HUES6 (cell line): Measurements from ENCODE around the gene TTC22.

ENCODE experiments used
- H3K27ac ChIP-seq: 2 replicates; pipeline ENCODE4 v1.7.0; 2013; ENCODE audit warnings: low read depth, mild to moderate bottlenecking, low read length, inconsistent platforms
- H3K27me3 ChIP-seq: 2 replicates; pipeline ENCODE4 v1.6.1; 2013; ENCODE audit warnings: low read length; ENCODE audit not compliant: control insufficient read depth, insufficient read depth
- H3K36me3 ChIP-seq: 2 replicates; pipeline ENCODE4 v1.6.1; 2013; ENCODE audit warnings: low read length; ENCODE audit not compliant: control insufficient read depth, insufficient read depth
- H3K4me1 ChIP-seq: 2 replicates; pipeline ENCODE4 v1.6.1; 2013; ENCODE audit warnings: low read length; ENCODE audit not compliant: control insufficient read depth, insufficient read depth
- H3K4me3 ChIP-seq: 2 replicates; pipeline ENCODE4 v1.5.1; 2013; ENCODE audit warnings: low read depth, low read length
- H3K9ac ChIP-seq: one replicate; pipeline ENCODE4 v1.6.1; 2013; ENCODE audit warnings: mild to moderate bottlenecking, low read length
- H3K9me3 ChIP-seq: 2 replicates; pipeline ENCODE4 v1.6.1; 2013; ENCODE audit warnings: low read depth, low read length; ENCODE audit not compliant: control insufficient read depth, insufficient read depth

Gene TTC22

DNA sequence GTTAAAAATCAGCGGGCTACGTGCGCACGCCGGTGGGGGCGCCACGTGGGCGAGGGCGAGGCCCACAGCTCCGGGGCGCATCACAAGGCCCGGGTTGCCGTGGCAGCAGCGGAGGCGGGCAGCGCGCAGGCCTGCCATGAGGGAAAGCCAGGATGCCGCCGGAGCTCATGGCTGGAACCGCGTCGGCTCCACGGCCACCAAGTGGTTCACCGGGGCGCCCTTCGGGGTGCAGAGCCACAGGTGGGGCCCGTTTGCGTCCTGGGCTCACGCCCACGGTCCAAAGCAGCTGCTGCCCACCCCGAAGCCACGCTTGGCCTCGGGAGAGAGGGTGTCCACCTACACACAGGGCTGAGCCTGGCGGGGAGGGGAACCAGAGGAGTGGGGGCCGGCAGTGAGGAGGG, 4.9 kb upstream of the TTC22 start:
- H3K4me1 ChIP-seq = peaks cover 8% of the 10 kb centered on the region; the same call in 1 of the 2 replicates
- H3K27ac ChIP-seq = no peak overlapping the region
- no peaks in the 10 kb centered on the region for H3K36me3 ChIP-seq
- no peak overlapping the region for H3K4me3 ChIP-seq
- no peak overlapping the region for H3K9ac ChIP-seq
- no peaks in the 10 kb centered on the region for H3K9me3 ChIP-seq
- peaks cover 10% of the 10 kb centered on the region for H3K27me3 ChIP-seq

DNA sequence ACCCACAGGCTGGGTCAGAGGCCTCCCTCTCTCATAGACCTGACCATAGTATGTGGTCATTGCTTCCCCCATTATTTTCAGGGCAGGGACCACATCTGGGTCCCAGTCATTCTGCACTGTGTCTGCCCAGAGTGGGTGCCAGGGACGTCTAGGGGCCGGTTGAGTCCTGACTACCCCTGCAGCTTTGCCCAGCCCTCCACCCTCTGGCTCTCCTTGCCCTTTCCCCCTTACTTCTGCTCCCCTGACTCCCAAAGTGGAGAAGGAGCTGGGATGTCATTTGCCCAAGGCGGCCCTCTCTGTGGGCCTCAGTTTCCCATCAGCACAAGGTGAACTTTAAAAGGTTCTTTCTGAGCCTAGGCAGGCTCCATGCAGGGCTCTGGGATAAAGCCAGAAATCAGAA, 4.3 kb upstream of the TTC22 start:
- H3K9me3 ChIP-seq = no peaks in the 10 kb centered on the region
- peaks cover 16% of the 10 kb centered on the region for H3K27me3 ChIP-seq
- H3K4me1 ChIP-seq = peaks cover 13% of the 10 kb centered on the region; the same call in 1 of the 2 replicates
- no peaks in the 10 kb centered on the region for H3K36me3 ChIP-seq
- H3K9ac ChIP-seq = no peak overlapping the region
- no peak overlapping the region for H3K27ac ChIP-seq
- H3K4me3 ChIP-seq = no peak overlapping the region

DNA sequence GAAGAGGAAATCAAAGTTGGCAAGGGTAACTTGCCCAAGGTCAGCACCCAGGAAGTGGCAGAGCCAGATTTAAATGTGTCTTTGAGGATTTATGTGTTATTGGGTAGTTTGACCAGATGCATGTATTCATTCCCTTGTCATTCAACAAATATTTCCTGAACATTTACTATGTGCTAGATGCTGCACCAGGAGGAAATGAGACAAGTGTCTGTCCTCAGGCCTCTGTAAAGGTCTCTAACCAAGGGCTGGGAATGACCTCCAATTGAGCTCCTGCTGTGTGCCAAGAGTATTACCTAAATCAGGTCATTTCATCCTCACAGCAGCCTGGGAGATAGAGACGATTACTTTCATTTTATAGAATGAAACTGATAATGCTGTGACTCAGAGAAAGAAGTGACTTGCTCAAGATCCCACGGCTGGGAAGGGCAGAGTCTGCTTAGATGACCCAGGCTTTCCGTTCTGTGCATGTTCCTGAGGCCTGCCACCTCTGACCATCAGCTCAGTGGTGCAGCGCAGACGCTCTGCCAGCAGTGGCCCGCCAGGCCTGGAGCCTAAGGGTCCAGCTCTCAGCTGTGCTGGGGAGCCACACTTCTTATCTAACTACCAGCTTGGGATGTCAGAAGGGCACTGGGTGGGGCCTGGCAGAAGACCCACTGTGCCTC, 3.5 kb upstream of the TTC22 start:
- no peaks in the 10 kb centered on the region for H3K36me3 ChIP-seq
- H3K4me3 ChIP-seq = no peak overlapping the region
- H3K27ac ChIP-seq = no peak overlapping the region
- H3K4me1 ChIP-seq = peaks cover 13% of the 10 kb centered on the region; the same call in 1 of the 2 replicates
- H3K9me3 ChIP-seq = no peaks in the 10 kb centered on the region
- peaks cover 24% of the 10 kb centered on the region for H3K27me3 ChIP-seq
- H3K9ac ChIP-seq = no peak overlapping the region

DNA sequence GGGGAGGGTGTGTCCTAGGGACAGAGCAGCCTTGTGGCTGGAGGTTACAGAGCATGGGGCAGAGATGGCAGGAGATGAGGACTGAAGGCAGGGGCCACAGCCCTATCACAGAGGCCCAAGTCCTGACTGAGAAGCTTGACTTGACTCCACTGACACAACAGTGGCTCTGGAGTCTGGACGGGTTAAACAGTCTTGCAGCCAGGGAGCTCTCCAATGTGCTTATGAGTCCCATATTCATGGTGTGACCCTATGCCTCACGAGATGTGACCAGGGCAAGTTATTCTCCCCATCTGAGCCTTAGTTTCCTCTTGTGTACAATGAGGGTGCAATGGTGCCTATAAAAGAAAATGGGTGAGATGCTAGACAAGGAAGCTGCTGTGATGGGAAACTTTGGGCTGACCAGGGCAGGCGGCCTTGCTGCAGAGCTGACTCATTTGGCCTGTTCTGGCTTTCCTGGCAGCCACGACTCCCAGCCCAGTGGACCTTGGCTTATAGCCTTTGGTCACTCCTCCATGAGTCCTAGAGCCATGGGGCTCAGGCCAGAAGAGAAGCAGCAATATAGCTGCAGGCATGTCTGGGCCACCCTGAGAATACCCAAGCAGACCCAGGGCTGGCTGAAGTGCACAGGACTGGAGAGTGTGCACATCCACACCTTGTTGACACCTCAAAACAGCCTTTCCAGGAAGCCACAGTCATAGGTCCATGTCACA, 2.8 kb upstream of the TTC22 start:
- peaks cover 13% of the 10 kb centered on the region; the same call in 1 of the 2 replicates for H3K4me1 ChIP-seq
- no peak overlapping the region for H3K4me3 ChIP-seq
- no peaks in the 10 kb centered on the region for H3K9me3 ChIP-seq
- H3K27ac ChIP-seq = no peak overlapping the region
- no peaks in the 10 kb centered on the region for H3K36me3 ChIP-seq
- peaks cover 30% of the 10 kb centered on the region for H3K27me3 ChIP-seq
- H3K9ac ChIP-seq = no peak overlapping the region

DNA sequence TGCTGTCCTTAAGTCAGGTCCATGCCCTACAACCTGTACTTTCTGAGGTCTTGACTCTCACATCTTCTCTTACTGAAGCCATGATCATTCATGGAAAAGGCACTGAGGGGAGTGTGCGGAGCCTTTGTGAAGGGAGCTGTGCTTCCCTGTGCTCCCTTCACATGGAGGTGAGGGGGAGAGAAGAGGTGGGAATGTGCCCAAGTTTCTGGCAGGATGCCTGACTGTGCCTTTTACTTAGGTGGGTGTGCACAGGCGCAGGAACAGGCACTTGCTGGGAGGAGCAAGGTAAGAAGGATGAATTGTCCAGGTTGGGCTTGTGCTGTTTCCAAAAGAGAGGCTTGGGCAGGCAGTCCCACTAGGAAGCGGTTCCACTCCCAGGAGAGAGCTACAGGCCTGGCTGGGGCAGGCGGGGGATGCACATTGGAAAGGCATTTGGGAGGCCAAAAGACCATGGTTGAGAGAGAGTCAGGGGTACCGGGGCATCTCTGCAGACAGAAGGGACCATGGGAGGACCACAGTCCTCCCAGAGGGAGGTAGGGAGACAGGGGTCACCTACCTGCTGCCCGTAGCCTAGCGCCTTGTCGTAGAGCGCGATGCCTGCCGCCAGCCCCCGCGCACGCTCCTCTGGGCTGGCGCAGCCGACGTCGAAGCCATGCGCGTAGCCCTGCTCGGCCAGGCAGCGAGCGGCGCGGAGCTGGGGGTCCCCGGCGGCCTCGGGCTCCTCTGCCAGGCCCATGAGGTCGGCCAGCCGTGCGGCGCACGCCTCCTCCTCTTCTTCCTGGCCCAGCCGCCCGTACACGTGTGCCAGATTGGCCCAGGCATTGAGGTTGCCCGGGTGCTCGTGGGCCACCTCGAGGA, 853 bp downstream of the TTC22 start:
- Histone ChIP-seq H3K4me1 (peaks cover 15% of the 10 kb centered on the region), H3K27me3 (peaks cover 32% of the 10 kb centered on the region), H3K9ac (no peak overlapping the region), H3K27ac (no peak overlapping the region), H3K4me3 (peak overlapping the region; percentile 59), H3K9me3 (no peaks in the 10 kb centered on the region), H3K36me3 (no peaks in the 10 kb centered on the region)

DNA sequence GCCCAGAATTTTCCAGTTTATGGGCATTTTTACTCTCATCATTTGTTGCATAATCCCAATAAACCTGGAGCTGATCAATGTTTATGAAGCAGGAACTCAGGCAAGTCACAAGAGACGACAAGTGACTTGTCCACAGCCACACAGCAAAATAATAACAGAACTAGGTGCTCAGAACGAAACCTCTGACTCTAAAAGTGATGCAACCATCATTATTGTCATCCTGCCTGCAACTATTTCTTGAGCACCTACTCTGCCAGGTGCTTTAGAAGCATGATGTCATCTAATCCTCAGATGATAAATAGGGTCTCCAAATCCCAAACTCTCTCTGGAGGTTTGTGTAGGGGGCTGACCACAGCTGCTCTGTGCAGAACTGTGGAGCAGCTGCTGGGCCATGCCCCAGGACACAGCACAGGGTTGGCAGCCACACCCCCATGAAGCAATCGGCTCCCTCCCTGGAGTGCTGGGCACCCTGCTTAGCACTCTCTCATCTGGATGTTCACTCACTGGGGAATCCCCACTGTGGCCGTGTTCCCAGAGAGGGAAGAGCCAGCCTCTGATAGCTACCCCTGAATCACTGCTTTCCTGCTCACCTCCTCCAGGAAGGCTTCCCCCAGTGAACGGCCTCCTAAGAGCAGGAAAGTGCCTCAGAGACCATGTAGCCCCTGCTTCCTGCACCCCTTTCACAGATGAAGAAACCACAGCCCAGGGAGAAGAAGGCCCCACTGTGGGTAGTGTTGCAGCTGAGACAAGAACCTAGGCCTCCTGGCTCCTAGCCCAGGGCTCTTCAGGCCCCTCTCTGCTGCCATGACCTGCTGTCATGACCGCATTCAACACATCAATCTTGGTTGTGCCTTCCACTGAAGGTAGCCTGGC, 2.1 kb downstream of the TTC22 start:
- H3K27me3 ChIP-seq = peaks cover 32% of the 10 kb centered on the region
- no peaks in the 10 kb centered on the region for H3K36me3 ChIP-seq
- no peaks in the 10 kb centered on the region for H3K9me3 ChIP-seq
- H3K4me1 ChIP-seq = peaks cover 26% of the 10 kb centered on the region
- H3K9ac ChIP-seq = no peak overlapping the region
- H3K27ac ChIP-seq = no peak overlapping the region
- H3K4me3 ChIP-seq = no peak overlapping the region

DNA sequence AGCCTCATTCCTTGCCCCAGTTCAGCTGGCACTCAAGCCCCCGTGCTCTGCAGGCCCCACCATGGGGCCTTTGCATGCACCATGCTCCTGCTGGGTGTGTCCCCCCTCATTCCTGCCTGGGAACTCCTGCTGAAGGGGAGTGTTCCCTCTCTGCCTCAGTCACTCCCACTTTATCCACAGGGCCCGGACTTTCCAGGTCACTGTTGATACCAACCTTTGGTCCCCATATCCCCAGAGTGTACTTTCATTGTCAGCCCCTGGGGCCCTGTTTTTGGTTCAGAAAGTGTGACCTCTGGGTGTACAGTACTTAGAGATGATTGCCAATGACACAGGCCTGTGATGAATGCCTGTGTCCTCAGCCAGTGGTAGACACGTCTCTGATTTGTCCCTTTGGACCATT, 2.9 kb downstream of the TTC22 start:
- Histone ChIP-seq H3K9ac (no peak overlapping the region), H3K27ac (no peak overlapping the region), H3K4me1 (peaks cover 26% of the 10 kb centered on the region), H3K27me3 (peaks cover 32% of the 10 kb centered on the region), H3K36me3 (no peaks in the 10 kb centered on the region), H3K4me3 (no peak overlapping the region), H3K9me3 (no peaks in the 10 kb centered on the region)

DNA sequence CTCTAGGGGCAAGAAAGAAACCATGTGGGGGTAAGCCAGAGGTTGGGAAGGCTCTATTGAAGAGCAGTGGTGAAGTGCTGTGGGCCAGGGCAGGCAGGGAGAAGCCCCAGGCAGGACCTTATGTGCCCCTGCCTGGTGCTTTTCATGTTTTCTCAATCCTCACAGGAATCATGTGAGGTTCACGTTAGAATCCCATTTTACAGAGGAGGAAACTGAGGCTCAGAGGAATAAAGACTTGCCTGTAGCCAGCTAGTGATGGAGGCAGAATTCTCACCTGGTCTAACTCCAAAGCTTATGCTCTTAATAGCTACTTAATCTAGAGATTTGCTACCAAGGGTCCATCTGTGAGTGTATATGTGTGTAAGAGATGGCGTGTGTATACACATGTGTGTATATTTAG, 4.2 kb downstream of the TTC22 start:
- H3K36me3 ChIP-seq = no peaks in the 10 kb centered on the region
- peaks cover 26% of the 10 kb centered on the region for H3K4me1 ChIP-seq
- H3K27ac ChIP-seq = no peak overlapping the region
- H3K9ac ChIP-seq = no peak overlapping the region
- H3K9me3 ChIP-seq = peaks cover 4% of the 10 kb centered on the region; the same call in 1 of the 2 replicates
- no peak overlapping the region for H3K4me3 ChIP-seq
- peaks cover 31% of the 10 kb centered on the region for H3K27me3 ChIP-seq

DNA sequence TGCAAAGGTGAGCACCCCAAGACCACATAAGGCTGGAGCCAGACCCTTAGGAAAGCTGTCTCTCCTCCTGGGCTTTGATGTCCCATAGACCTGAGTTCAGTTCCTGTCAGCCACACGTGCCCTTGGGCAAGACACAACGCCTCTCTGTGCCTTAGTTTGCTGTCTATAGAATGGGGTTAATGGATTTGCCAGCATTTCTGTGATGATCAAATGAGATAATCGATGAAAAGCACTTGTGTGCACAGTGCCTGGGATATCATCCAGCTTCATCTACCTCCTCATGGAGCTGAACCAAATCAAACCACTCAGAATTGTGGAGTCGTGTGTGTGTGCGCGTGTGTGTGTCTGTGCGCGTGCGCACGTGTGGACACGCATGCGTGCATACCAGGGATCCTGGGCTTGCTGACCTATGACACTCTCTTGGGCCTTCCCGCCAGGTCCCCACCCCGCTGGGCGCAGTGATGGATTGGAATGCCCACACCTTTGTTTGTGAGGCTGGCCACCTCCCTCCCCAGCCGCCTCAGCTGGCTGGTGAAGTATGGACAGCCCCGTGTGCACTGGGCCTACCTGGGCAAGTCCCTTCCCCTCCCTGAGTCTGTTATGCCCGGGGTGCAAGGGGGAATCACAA, 5.2 kb downstream of the TTC22 start:
- peaks cover 21% of the 10 kb centered on the region for H3K27me3 ChIP-seq
- no peak overlapping the region for H3K9ac ChIP-seq
- H3K9me3 ChIP-seq = peaks cover 4% of the 10 kb centered on the region; the same call in 1 of the 2 replicates
- H3K27ac ChIP-seq = no peak overlapping the region
- no peak overlapping the region for H3K4me3 ChIP-seq
- H3K36me3 ChIP-seq = no peaks in the 10 kb centered on the region
- peaks cover 17% of the 10 kb centered on the region for H3K4me1 ChIP-seq

DNA sequence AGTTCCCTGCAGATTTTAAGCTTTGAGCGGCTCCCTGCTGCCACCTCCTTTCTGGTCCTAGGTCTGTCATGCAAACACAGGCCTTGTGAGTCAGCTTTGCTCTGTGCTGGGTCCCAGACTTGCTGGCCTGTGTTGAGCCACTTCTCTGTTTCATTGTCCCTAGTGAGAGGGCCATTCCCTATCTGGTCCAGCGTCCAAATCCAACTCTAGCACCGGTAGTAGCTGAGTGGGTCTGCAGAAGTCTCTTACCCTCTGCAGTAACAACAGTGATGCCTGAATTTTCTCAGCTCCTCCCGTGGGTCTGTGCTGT, 5.8 kb downstream of the TTC22 start:
- no peak overlapping the region for H3K27ac ChIP-seq
- H3K27me3 ChIP-seq = peaks cover 15% of the 10 kb centered on the region
- H3K4me3 ChIP-seq = no peak overlapping the region
- H3K9ac ChIP-seq = no peak overlapping the region
- peaks cover 4% of the 10 kb centered on the region; the same call in 1 of the 2 replicates for H3K9me3 ChIP-seq
- no peaks in the 10 kb centered on the region for H3K36me3 ChIP-seq
- H3K4me1 ChIP-seq = peaks cover 13% of the 10 kb centered on the region
